Transverse colon (tissue), 4 donors: ENCODE results near the gene GNB1L.

ENCODE experiments used
- CTCF ChIP-seq, 5 experiments: fragments of 200-600 bp in 3 of 5; fragments of 450-650 bp in 2 of 5; sonication (generic) in 3 of 5; IDR thresholded peaks; 1 replicate in 2 of 5; 2 replicates in 3 of 5; pipeline ENCODE4 v1.5.1; 2016 to 2017; ENCODE audit warnings: antibody characterized with exemption in 5 of 5, inconsistent platforms in 3 of 5, mild to moderate bottlenecking in 2 of 5, moderate library complexity in 1 of 5
- POLR2A ChIP-seq: fragments of 450-650 bp; IDR thresholded peaks from one replicate; pipeline ENCODE4 v1.6.1; 2016; ENCODE audit warnings: antibody characterized with exemption, mild to moderate bottlenecking, moderate library complexity
- POLR2AphosphoS5 ChIP-seq, 3 donors: sonication (generic); formaldehyde crosslinking; IDR thresholded peaks; one replicate each; pipeline ENCODE4 v1.6.1; 2016; ENCODE audit warnings: antibody characterized with exemption in 3 of 3

- TF ChIP-seq CTCF (IDR thresholded peaks at IDR 0.05) (no peak), POLR2AphosphoS5 (IDR thresholded peaks at IDR 0.05) (no peak), POLR2A (no peak)
Observed at GRCh38 chr22:19757140-19757984, 97.3 kb downstream of the GNB1L start.
